LNCaP clone FGC (cell line): Measurements from ENCODE around the gene MAGI1.
A peak's percentile ranks its signal among the peaks of the same experiment; 100 is the strongest.

Source experiments
- DNase-seq: peaks from one replicate; pipeline ENCODE4 v3.0.0-alpha.2; 2011; ENCODE audit warnings: low read depth
- H3K4me3 ChIP-seq: 2 replicates; pipeline ENCODE4 v1.5.1; 2011; ENCODE audit warnings: mild to moderate bottlenecking, low read depth, low read length, control low read depth
- TF ChIP-seq, protein P1 (sequence below): IDR thresholded peaks from 2 replicates; pipeline ENCODE4 v1.5.1; 2012; ENCODE audit warnings: mild to moderate bottlenecking; ENCODE audit not compliant: control insufficient read depth, insufficient read depth; ENCODE audit errors: extremely low read depth

Gene MAGI1

GRCh38 chr3:65445573-65446169, 593.0 kb downstream of the MAGI1 start:
- H3K4me3 ChIP-seq: no peak overlapping the region
- DNase-seq: no peak
- TF ChIP-seq, protein P1, sequence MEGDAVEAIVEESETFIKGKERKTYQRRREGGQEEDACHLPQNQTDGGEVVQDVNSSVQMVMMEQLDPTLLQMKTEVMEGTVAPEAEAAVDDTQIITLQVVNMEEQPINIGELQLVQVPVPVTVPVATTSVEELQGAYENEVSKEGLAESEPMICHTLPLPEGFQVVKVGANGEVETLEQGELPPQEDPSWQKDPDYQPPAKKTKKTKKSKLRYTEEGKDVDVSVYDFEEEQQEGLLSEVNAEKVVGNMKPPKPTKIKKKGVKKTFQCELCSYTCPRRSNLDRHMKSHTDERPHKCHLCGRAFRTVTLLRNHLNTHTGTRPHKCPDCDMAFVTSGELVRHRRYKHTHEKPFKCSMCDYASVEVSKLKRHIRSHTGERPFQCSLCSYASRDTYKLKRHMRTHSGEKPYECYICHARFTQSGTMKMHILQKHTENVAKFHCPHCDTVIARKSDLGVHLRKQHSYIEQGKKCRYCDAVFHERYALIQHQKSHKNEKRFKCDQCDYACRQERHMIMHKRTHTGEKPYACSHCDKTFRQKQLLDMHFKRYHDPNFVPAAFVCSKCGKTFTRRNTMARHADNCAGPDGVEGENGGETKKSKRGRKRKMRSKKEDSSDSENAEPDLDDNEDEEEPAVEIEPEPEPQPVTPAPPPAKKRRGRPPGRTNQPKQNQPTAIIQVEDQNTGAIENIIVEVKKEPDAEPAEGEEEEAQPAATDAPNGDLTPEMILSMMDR: no peak

DNA sequence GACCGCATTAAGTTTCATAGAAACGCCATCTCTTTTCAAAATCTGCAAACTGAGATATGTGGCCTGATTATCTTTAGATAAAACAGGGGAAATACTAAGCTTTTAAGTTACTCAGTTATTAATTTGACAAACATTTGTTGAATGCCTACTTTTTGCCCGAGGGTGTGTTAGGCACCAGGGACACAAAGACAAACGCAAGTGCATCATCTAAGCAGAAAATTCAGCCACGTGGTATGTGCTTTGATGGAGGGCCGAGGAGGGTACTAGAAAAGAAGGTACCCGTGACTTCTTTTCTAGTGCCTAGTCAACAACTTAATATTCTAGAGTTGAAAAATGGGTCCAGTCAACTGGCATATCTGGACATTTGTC, 594.3 kb downstream of the MAGI1 start:
- no peak overlapping the region for H3K4me3 ChIP-seq
- DNase-seq: no peak
- TF ChIP-seq, protein P1: no peak

DNA sequence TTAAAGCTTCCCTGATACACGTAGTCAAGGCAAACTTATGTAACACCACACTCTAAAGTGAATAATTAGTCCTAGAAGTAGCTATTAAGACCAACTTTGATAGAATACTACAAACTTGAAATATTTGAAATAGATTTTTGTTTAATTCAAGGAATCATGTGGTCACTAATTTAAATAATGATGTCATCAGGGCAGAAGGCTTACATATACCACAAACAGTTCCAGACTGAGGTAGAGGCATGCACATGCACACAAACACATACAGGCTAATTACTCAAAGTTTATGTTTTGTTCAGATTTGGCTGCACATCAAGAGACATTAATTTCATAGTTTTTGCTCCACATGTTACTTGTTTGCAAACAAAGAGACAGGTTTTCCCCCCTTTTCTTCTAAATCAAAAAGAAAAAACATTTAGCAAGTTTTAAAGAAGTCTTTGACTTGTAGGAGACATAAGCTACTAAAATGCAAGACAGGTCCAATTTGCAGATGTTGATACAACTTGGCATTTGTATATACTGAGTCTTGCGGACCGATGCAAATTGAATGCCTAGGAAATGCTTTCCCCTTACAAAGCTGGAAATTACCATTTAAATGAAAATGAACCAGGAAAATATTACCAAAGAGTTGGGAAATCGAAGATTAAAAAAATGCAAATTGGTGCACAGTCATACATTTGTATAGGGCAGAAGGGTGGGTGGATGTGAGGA, 594.8 kb downstream of the MAGI1 start:
- no peak overlapping the region for H3K4me3 ChIP-seq
- TF ChIP-seq, protein P1: no peak
- no peak for DNase-seq

DNA sequence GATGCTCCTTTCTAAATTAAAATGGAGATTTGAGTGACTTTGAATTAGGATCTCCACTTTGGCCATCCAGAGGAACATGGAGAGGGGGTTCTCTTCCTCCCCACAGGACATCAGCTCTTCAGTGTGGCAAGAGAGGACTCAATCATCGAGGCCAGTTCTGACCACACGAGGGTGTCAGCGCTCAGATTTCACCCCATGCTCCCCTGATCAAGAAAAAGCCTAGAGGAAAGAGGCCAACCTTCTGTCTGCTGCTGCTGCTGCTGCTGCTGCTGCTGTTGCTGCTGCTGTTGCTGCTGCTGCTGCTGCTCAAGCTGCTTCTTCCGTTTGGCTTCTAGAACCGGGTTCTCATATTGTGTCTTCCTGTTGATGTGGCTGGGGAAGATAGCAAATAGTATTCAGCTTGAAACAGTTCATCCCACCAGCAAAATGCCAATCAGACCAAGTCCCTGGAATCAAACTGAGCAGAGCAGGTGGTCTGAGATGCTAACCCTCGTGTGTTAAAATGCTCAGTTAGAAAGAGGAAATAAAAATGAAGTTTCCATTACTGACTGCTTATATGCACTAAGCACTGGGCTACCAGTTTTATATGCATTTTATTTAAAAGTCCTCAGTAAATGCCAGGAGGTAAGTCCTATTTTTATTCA, 599.0 kb downstream of the MAGI1 start:
- peak; percentile 15 for DNase-seq
- no peak overlapping the region for H3K4me3 ChIP-seq
- TF ChIP-seq, protein P1: peak; percentile 88

- TF ChIP-seq, protein P1: no peak
- DNase-seq: no peak
- no peak overlapping the region for H3K4me3 ChIP-seq
Observed at GRCh38 chr3:65438612-65439011, 600.1 kb downstream of the MAGI1 start.

DNA sequence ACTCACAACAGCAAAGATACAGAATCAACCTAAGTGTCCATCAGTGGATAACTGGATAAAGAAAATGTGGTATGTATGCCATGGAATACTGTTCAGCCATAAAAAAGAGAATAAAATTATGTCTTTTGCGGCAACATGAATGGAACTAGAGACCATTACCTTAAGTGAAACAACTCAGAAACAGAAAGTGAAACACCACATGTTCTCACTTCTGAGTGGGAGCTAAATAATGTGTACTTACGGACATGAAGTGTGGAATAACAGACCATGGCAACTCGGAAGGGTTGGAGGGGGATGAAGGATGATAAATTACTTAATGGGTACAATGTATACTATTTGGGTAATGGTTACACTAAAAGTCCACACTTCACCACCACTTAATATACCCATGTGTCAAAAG, 600.6 kb downstream of the MAGI1 start:
- DNase-seq: no peak
- H3K4me3 ChIP-seq: no peak overlapping the region
- TF ChIP-seq, protein P1: no peak
